Stimulated activated CD4-positive, alpha-beta T cell treated with anti-CD3 and anti-CD28 coated beads, TNF-alpha, amount 100 ng/mL, for 24 hours (primary cell): Measurements from ENCODE around the gene PROSER3.
"Not testable (repeated sequence)": the region's sequence is repeated elsewhere in the genome, so short reads cannot be mapped to it uniquely, and the experiment has no call there.

Experiments
- DNase-seq, 3 experiments: peaks; one replicate each; pipeline ENCODE4 v3.0.0-alpha.2; 2020; ENCODE audit warnings: low read depth in 3 of 3

The PROSER3 gene

DNA sequence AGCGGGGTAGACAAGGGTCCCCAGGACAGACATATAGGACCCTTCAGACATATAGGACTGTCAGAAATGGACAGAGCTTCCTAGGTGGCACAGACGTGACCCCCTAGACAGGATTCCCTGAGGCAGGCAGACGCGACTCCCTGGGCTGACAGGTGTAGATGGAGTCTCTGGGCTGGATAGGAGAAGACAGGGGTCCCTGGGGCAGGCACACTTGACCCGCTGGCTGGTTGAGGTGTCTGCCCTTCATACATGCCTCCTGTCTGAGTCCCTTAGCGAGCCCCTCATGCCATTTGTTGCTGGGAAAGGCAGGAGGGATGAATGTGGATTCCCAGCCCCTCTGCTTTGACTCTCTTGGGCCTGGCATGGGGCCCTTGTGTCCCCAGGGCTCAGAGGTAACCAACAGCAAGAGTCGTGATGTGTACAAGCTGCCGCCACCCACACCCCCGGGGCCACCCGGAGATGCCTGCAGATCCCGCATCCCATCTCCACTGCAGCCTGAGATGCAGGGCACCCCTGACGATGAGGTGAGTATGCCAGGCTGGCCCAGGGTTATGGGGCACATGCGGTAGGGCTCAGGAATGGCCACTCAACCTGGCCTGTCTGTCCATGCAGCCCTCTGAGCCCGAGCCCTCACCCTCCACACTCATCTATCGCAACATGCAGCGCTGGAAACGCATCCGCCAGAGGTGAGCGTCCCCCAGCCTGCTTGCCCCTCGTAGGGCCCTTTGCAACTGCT, 4.2 kb upstream of the PROSER3 start:
- DNase-seq, result no peak

DNA sequence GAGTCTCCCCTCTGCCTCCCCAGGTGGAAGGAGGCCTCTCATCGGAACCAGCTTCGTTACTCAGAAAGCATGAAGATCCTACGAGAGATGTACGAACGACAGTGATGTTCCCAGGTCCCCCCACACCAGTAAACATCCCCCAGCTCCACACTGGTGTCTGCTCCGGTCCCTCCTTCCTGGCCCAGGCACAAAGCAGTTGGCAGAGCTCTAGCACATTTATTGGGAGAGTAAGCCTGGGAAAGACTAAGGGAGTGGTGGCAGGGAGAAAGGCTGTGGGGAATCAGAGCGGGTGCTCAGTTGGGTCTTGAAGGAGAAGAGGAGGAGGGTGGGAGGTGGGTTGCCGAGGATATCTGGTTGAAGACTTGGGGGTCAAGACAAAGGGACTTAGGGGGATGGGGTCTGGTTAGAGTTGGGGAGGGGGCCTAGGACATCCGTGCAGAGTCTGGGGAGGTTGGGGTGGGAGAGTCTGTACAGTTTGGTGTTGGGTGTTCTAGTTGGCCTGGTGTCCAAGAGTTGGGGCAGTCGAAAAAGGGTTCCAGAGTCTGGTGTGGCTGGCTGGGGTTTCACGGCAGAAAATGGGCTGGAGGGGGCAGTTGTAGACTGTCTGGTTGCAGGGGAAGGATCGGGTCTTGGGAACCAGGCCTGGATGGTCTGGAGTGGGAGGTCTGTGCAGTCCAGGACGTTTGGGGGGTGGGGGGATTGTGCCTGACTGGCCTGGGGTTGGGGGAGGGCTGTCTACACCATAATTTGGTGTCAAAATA, 3.4 kb upstream of the PROSER3 start:
- no peak for DNase-seq

DNA sequence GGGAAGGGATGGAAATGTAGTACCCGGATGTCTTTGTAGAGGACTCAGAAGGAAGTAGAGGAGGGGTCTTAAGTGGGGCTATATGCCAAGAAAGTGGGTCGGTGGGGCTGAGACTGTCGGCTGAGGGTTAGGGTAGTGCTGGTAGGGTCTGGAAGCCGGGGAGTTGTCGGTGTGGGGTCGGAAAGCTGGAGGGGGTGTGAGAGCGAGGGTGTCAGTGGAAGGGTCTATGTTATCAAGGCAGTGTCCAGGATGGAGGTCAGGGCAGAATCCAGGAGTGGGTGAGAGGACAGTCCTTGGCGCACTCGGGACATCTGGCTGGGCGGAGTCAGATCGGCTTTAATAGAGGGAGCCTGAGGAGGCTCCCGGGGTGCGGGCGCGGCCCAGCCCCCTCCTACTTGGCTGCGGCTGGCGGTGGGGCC, 2.8 kb upstream of the PROSER3 start:
- no peak for DNase-seq

DNA sequence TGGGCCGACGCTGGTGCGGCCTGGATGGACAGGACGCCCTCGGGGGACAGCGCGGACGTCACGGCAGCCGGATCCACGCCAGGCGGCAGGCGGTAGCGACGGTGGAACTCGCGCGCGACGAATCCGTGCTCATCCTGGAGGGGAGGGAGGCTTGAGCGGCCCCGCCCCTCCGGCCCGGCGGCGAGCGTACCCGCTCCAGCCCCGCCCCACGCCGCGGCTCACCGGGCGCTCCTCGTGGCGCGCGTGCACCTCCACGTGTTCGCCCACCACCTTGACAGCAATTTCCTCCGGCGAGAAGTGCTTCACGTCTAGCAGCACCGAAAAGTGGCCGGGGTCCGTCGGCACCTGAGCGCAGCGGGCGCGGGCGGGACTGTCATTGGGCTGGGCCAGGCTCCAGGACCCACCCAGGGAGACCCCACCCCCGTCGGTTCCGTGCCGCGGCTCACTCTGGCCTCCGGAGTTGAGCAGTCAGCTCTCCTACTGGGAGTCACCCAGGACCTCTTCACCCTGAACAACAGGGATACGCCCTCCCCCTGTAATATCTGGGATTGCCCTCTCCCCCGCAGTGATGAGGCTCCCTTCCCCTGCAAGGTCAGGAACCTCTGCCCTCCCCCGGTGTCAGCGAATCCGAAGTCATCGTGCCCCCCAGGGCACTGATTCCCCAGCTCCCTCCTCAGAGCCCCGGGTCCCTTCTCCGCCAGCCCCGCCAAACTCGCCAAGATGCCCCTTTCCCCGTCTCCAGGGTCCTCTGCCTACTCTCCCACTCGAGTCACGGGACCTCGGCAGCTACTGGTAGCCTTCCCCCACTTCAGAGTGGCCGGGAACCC, 2.2 kb upstream of the PROSER3 start:
- peak in 1 of 3 experiments; percentile 38 for DNase-seq

DNA sequence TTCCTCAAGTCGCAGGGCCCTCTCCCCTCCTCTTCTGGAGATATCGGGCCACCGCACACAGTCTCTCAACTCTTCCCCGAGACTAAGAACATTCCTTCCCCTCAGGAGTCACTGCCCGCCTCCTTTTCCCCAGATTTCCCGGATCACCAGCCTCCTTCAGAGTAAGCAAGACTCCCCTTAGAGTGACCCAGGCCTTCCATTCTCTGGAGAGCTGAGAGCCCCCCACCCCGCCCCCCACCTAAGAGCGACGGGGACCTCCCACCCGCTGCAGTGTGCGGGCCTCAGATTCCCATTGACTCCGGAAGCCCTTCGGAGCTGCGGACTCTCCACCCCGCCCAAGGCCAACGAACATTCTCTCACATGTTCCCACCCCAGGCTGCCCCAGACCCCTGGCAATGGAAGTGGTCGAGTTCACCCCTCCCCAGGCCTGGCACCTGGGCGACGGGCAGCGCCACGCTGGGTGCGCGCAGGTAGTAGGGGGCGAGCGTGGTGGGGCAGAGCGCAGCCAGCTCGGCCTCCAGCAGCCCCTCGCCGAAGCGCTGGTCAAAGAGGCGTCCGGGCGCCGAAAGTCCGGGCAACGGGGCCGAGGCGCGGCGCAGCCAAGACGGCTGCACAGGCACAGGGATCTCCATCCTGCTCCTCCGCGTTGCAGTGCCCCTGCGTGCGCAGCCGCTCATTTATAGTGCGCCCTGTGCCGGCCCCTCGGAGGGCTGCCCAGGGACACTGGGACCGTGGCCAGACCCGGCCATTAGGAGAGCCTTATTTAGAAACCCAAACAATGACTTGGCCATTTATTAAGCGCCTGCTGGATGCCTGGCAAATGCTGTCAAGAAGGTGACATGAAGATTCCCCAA, 1.4 kb upstream of the PROSER3 start, which contains the start of gene HSPB6:
Gene HSPB6 (minus strand): TSS at position 653 of the 854 bp plus-strand sequence. CDS start 21 bp downstream, at position 632.
- DNase-seq, result no peak

DNA sequence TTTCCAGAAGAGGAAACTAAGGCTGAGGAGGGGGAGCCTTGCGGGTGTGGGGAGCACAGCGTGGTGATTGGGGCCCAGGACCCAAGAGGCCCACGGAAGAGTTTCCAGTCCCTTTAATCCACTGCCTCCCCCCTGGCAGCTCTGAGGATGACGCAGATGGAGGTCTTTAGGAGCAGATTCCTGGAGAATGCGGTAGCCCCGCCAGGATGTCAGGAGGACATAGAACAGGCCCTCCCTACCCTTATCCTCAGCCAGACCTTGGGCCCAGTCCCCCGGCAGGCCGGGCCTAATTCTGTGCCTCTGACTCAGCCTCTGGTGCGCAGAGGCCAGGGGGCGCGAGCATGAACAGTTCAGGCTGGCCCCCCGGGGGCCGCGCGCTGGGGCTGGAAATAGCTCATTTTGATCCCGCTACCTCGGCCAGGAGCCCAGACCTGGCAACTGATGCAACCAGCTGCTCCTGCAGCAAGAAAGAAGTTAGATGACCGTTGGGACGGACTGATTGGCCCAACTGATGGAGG, 686 bp upstream of the PROSER3 start:
- peak in 1 of 3 experiments; percentile 28 for DNase-seq

DNA sequence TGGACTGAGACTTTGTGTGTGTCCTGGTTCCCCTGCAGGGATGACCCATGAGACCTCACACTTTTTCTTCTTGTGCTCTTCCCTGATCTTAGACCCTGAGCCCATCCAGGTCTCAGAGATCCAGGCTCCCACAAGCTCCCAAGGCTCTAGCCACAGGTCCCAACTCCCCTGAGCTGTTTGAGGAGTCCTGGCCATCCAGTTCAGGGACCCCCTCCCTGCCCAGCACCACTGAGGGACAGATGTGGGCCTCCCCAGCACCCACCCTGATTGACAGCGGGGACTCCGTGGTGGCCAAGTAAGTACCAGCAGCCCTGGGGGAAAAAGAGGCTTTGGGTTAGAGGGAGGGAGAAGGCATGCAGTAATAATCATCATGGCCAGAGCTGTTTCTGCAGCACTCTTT, 1.7 kb downstream of the PROSER3 start:
- DNase-seq, result no peak

DNA sequence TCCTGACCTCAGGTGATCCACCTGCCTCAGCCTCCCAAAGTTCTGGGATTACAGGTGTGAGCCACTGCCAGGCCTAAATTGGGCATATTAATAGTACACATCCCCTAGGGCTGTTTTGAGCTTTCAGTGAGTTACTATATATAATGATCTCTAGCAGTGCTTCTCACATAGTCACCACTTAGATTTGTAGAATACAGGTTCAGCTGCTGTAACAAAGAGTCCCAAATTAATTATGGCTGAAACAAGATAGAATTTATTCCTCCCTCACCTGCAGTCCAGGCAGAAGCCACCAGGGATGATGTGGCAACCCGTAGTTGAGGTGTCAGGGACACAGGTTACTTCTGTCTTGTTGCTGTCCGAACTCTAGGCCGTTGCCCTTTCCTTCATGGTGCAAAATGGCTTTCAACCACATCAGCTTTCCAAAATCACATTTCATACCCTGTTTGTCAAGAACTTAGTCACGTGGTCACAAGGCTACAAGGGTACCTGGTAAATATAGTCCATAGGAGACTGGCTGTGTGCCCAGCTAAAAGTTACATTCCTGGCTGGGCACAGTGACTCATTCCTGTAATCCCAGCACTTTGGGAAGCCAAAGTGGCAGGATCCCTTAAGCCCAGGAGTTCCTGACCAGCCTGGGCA, 2.9 kb downstream of the PROSER3 start:
- no peak for DNase-seq

DNA sequence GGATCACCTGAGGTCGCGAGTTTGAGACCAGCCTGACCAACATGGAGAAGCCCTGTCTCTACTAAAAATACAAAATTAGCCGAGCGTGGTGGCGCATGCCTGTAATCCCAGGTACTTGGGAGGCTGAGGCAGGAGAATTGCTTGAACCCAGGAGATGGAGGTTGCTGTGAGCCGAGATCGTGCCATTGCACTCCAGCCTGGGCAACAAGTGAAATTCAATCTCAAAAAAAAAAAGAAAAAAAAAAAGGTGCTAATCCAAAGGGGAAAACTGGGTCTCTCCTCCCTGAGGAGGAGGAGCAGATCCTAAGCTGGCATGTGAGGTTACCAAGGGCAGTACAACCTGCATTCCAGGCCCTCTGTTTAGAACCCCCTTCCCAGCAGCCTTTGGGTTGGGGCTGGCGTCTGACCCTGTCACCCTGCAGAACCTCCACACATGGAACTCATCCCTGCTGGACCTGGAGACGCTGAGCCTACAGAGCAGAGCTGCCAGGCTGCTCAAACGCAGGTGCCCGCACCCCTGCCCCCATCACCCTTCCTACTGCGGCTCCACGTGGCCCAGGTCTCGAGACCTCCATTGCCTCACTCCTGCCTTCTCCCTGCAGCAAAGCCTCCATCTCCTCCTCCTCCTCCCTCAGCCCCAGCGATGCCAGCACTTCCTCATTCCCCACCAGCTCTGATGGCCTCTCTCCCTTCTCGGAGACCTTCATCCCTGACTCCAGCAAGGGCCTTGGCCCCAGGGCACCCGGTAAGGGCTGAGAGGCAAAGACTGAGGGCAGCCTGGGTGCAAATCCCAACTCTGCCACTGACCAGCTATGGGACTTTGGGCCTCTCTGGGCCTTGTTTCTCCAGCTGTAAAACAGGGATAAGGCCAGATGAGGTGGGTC, 6.7 kb downstream of the PROSER3 start:
- DNase-seq, result no peak

DNA sequence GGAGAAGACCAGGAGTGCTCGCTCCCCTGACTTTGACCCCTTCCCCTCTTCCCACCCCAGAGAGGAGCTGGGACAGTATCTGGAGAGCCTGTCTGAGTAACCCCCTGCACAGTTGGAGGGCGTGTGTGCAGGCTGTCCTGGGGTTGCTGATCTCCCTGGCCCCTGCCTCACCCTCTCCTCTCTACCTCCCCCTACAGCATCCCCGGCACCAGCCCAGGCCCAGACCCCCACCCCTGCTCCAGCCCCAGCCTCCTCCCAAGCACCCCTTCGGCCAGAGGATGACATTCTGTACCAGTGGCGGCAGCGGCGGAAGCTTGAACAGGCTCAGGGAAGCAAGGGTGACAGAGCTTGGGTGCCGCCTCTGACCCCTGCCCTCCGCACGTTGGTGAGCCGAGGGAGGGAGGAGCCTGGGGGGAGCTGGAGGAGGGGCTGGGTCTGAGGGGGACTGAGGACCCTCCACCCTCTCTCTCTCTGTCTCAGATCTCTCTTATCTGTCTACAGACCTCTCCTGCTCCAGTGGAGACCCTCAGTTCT, 8.7 kb downstream of the PROSER3 start:
- no peak for DNase-seq

DNA sequence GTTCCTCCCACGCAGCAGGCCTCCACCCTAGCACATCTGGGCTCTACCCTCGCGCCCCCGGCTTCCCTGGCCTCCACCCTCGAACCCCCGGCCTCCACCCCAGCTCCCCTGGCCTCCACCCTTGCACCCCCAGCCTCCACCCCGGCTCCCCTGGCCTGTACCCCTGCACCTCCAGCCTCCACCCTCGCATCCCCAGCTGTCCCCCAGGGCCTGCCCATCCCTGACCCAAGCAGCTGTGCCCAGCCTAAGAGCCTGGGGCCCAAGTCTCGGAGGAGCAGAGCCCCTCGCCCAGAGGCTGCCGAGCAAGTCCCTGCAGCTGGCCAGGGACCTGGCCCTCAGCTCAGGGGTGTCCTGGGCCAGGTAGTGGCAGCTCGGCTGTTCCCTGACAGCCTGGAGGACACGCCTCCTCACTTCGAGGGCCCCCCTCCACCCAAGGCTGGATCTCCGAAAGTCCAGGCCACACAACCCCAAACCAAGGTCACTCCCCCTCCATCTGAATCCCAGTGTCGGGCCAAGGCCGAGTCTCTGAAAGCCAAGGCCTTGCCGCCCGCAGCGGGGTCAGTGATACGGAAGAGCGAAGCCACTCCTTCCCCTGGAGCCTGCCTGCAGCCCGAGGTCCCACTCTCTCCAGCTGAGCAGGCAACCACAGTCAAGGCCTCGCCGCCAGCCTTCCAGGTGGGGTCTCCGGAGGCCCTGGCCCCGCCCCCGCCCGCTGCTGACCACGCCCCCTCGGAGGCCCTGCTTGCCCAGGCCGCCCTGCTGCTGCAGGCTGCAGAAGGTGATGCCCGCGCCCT, 9.5 kb downstream of the PROSER3 start:
- DNase-seq, result no peak

DNA sequence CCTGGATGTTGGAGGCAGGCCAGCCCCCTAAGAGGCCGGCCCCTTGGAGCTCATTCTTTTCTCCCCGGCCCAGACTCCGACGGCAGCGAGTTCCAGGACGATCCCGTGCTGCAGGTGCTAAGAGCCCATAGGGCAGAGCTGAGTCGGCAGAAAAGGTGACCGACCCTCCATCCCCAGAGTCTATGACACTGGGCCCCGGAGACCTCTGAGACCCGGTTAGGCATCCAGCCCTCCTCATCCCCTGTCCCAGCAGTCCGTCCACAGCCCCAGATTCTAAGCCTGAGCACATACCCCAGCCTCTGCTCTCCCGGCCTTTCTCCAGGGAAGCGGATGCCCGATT, 10.1 kb downstream of the PROSER3 start:
- no peak for DNase-seq

DNA sequence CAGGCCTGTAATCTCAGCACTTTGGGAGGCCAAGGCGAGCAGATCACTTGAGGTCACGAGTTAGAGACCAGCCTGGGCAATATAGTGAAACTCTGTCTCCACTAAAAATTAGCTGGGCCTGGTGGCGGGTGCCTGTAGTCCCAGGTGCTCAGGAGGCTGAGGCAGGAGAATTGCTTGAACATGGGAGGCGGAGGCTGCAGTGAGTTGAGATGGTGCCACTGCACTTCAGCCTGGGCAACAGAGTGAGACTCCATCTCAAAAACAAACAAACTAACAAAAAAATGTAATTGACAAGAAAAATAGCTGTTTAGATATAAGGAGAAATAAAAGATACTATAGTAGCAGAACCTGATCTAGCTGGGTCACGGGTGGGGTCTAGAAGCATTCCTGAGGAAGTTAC, 14.4 kb downstream of the PROSER3 start:
- not testable (repeated sequence) for DNase-seq

DNA sequence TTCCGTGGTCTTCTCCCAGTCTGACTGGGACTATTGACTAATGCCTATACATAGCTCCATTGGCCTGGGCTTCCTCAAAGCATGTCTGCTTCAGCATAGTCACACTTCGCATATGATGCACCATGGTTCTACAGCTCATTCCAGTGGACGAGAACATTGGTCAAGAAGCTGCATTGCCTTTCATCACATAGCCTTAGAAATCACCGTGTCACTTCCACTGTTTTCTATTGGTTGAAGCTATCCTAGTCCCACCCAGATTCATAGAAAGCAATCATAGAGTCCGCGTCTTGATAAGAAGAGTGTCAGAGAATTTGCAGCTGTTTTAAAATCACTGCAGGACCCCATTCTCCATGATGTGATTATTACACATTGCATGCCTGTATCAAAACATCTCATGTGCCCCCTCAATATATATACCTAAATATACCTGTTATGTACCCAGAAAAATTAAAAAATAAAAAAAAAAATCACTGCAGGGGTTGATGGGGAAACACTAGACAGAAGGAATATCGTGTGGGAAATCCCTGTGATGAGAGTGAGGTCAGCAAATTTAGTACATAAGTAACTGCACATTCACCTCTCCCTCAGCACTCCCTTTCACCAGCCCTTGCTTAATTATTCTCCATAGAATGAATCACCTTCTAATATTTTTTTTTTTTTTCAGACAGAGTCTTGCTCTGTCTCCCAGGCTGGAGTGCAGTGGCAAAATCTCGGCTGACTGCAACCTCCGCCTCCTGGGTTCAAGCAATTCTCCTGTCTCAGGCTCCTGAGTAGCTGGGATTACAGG, 15.2 kb downstream of the PROSER3 start:
- no peak for DNase-seq

DNA sequence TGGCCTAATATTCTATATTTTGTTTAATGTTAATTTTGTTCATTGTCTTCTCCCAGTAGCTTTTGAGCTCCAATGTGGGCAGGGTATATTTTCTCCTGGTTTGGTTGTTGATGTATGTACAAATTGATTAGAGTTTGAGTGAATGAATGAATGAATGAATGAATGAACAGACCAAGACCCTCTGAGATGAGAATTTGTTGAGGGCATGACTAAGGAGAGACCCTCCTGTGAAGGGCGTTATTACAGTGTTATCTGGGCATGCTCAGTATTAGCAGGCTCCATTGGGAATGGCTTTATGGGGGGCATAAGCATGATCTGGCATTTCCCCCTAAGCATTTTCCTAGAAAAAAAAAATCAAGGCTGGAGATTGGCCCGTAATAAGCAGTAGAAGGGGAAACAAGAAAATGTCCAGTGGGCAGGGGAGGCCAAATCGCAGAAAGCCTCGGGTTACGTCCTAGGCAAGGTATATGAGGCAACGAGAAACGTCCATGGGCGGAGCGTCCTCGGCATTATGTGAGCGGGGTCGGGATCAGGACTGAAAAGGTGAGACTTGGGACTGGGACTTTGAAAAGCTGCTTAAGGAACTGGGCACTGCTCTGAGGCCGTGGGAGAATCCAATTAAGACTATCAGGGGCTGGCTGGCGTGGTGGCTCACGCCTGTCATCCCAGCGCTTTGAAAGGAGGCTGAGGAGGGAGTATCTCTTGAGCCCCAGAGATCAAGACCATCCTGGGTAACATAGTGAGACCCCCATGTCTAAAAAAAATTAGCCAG, 16.5 kb downstream of the PROSER3 start:
- no peak for DNase-seq

DNA sequence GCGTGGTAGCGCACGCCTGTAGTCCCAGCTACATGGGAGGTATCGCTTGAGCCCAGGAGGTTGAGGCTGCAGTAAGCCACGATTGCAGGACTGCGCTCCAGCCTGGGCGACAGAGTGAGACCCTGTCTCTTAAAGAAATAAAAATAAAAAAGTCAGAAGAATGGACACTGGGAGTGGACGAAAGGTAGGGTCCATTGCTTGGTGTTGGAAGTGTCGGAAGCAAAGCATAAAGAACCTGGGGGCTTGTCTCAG, 17.0 kb downstream of the PROSER3 start:
- DNase-seq, result no peak
